PC-9 (cell line): Measurements from ENCODE around the gene PCDHGC3.

ENCODE experiments used
- CTCF ChIP-seq: fragments of 200-600 bp; sonication (generic); conservative IDR thresholded peaks from 2 replicates; pipeline ENCODE4 v1.6.1; 2017; ENCODE audit warnings: mixed run types, antibody characterized with exemption, mild to moderate bottlenecking, moderate library complexity
- EZH2 ChIP-seq: fragments of 200-600 bp; sonication (generic); IDR thresholded peaks from 2 replicates; pipeline ENCODE4 v1.8.0; 2017; ENCODE audit warnings: antibody characterized with exemption, low read depth

GRCh38 chr5:141512390-141512910 is 36.7 kb downstream of the PCDHGC3 start:
- TF ChIP-seq CTCF (peak; percentile 74), EZH2 (no peak)
